ENCODE measurements around the gene BDP1. TPM values are rescaled to one million over a fixed set of nuclear protein-coding genes. Genes with fewer than 3 reads are reported as not detected.

BDP1 gene
- total RNA-seq: 22.3 and 32.0 TPM in 2 replicates

GRCh38 chr5:71455427-71456361, at the start of gene BDP1:
Gene BDP1, plus strand, starts transcription at chr5:71455651. Its CDS starts 227 bp downstream, at chr5:71455878.

GRCh38 chr5:71586941-71587765, 131.7 kb downstream of the BDP1 start, which contains the start of gene MCCC2:
Gene MCCC2, plus strand, starts transcription at chr5:71587340. Its CDS starts 86 bp downstream, at chr5:71587426.

Other genes with a start within 250 kb of the BDP1 start
- gene MCCC2, start 131.7 kb downstream of the BDP1 start, total RNA-seq: 20.2 and 22.1 TPM in 2 replicates